ENCODE measurements around the gene FRRS1L.

The FRRS1L gene

GRCh38 chr9:109115931-109116526 lies 51.0 kb downstream of the FRRS1L start:
- no peak for FAIRE-seq
- no peak for DNase-seq (ENCODE audit: insufficient read length, low spot score)

DNA sequence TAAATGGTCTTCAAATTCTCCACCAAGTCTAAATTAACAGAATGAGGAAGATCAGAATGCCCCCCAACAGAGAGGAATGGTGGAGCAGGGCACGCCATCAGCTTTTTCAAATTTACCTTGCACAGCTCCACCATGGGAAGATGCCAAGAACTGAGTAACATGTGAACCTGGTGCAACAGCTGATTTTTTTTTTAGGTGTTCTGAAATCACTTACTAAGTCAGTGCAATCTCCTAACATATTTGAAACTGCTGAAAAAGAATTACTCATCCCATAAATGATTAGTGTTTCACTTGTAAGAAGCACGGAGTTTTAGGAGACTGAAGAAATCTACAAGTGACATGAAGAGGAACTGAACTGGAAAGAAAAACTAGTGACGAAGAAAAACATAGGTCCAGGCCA lies 52.4 kb downstream of the FRRS1L start:
- no peak for DNase-seq (ENCODE audit: insufficient read length, low spot score)
- no peak for FAIRE-seq
- TF ChIP-seq SPI1 (IDR thresholded peaks at IDR 0.05; ENCODE audit: low read depth, low read length), result no peak
- TF ChIP-seq POU2F2 (IDR thresholded peaks at IDR 0.05; ENCODE audit: low read depth, low read length), result no peak
- no peak for TF ChIP-seq TAF1 (IDR thresholded peaks at IDR 0.05; ENCODE audit: low read depth, low read length)
- no peak for TF ChIP-seq POLR2AphosphoS5 (IDR thresholded peaks at IDR 0.05; ENCODE audit: low read depth, low read length)
- TF ChIP-seq POLR2A (IDR thresholded peaks at IDR 0.05; ENCODE audit: low read depth, low read length), result no peak
- no peak for TF ChIP-seq PAX5 (IDR thresholded peaks at IDR 0.05; ENCODE audit: insufficient read depth, low read length, severe bottlenecking)

More at GRCh38 chr9:109115931-109116526, 51.0 kb downstream of the FRRS1L start:
- TF ChIP-seq POLR2AphosphoS5 (IDR thresholded peaks at IDR 0.05; ENCODE audit: low read depth, low read length) (no peak), PAX5 (IDR thresholded peaks at IDR 0.05; ENCODE audit: insufficient read depth, low read length, severe bottlenecking) (no peak), POLR2A (IDR thresholded peaks at IDR 0.05; ENCODE audit: low read depth, low read length) (no peak), POU2F2 (IDR thresholded peaks at IDR 0.05; ENCODE audit: low read depth, low read length) (no peak), TAF1 (IDR thresholded peaks at IDR 0.05; ENCODE audit: low read depth, low read length) (no peak), SPI1 (IDR thresholded peaks at IDR 0.05; ENCODE audit: low read depth, low read length) (no peak)

- no peak for DNase-seq (ENCODE audit: insufficient read length, low spot score)
Observed at GRCh38 chr9:109113892-109114609, 53.0 kb downstream of the FRRS1L start.

GRCh38 chr9:109113254-109113653 lies 53.8 kb downstream of the FRRS1L start:
- DNase-seq (ENCODE audit: insufficient read length, low spot score), result no peak
- TF ChIP-seq SPI1 (IDR thresholded peaks at IDR 0.05; ENCODE audit: low read depth, low read length), result no peak
- no peak for TF ChIP-seq TAF1 (IDR thresholded peaks at IDR 0.05; ENCODE audit: low read depth, low read length)
- TF ChIP-seq POLR2AphosphoS5 (IDR thresholded peaks at IDR 0.05; ENCODE audit: low read depth, low read length), result no peak
- no peak for TF ChIP-seq POLR2A (IDR thresholded peaks at IDR 0.05; ENCODE audit: low read depth, low read length)
- FAIRE-seq, result no peak

More at GRCh38 chr9:109113892-109114609, 53.0 kb downstream of the FRRS1L start:
- no peak for FAIRE-seq
- TF ChIP-seq POLR2AphosphoS5 (IDR thresholded peaks at IDR 0.05; ENCODE audit: low read depth, low read length) (no peak), SPI1 (IDR thresholded peaks at IDR 0.05; ENCODE audit: low read depth, low read length) (no peak), POLR2A (IDR thresholded peaks at IDR 0.05; ENCODE audit: low read depth, low read length) (no peak), POU2F2 (IDR thresholded peaks at IDR 0.05; ENCODE audit: low read depth, low read length) (no peak), PAX5 (IDR thresholded peaks at IDR 0.05; ENCODE audit: insufficient read depth, low read length, severe bottlenecking) (no peak), TAF1 (IDR thresholded peaks at IDR 0.05; ENCODE audit: low read depth, low read length) (no peak)

GRCh38 chr9:109110329-109111021 lies 56.6 kb downstream of the FRRS1L start:
- TF ChIP-seq POLR2A (IDR thresholded peaks at IDR 0.05; ENCODE audit: low read depth, low read length) (no peak), TAF1 (IDR thresholded peaks at IDR 0.05; ENCODE audit: low read depth, low read length) (no peak)
- peak; percentile 33 for FAIRE-seq
- no peak for DNase-seq (ENCODE audit: insufficient read length, low spot score)

- DNase-seq (ENCODE audit: insufficient read length, low spot score) (no peak), FAIRE-seq (no peak)
- TF ChIP-seq POU2F2 (IDR thresholded peaks at IDR 0.05; ENCODE audit: low read depth, low read length) (no peak), POLR2A (IDR thresholded peaks at IDR 0.05; ENCODE audit: low read depth, low read length) (no peak), POLR2AphosphoS5 (IDR thresholded peaks at IDR 0.05; ENCODE audit: low read depth, low read length) (no peak)
Observed at GRCh38 chr9:109109967-109110328, 57.1 kb downstream of the FRRS1L start.

DNA sequence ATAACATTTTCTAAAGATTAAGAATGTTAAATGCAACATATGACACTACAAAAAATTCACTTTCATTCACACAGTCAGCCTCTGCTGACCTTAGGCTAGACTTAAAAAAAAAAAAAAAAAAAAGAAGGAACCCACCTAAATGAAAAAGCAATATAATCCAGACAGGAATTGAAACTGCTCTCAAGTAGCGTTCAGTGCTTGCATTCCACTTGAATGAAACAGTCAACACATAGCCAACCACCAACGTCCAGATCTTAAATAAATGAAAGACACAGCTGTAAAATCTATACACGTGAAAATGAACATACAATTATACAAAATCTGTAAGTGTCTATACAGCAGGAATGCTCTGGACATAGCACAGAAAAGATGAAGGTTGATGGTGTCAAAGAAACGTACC lies 58.7 kb downstream of the FRRS1L start:
- TF ChIP-seq SPI1 (IDR thresholded peaks at IDR 0.05; ENCODE audit: low read depth, low read length) (peak; percentile 87), POLR2A (IDR thresholded peaks at IDR 0.05; ENCODE audit: low read depth, low read length) (no peak)
- DNase-seq (ENCODE audit: insufficient read length, low spot score) (no peak), FAIRE-seq (no peak)

DNA sequence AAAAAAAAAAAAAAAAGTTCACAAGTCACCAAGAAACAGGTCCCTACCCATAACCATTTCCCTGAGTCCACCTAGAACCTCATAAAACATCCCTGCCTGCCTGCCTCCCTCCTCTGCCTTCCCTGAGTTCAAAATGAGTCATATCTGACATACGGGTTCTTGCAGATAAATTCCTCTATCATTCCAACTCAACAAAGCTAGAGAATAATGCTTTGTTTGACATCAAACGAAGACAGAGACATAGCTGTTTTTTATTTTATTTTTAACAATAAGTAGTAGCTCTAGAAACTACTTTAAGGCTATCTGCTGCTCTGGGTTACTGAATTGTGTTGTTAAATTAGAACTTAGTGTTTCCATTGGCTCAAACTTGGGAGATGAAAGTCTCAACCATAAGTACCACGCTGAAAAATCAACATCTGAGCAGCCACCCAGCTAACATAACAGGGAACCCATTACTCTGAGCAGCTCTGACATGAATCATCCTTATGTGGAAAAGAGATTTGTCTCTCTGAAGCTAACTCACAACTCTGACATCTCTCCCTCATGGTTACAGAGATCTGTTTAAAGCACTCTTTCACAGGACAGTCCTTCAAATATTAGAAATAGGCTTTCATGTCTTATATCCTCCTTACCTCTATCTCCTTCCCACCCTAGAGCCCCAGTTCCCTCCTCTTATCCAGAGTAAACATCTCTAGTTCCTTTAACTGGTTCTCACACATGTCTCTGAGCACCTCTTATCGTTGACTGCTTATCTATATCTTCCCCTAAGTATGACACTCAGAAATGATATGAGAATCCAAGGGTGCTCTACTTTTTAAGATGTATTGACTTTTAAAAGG lies 59.4 kb downstream of the FRRS1L start:
- no peak for FAIRE-seq
- TF ChIP-seq PAX5 (IDR thresholded peaks at IDR 0.05; ENCODE audit: insufficient read depth, low read length, severe bottlenecking), result no peak
- TF ChIP-seq TAF1 (IDR thresholded peaks at IDR 0.05; ENCODE audit: low read depth, low read length), result no peak
- TF ChIP-seq SPI1 (IDR thresholded peaks at IDR 0.05; ENCODE audit: low read depth, low read length), result no peak
- no peak for TF ChIP-seq POLR2A (IDR thresholded peaks at IDR 0.05; ENCODE audit: low read depth, low read length)
- TF ChIP-seq POU2F2 (IDR thresholded peaks at IDR 0.05; ENCODE audit: low read depth, low read length), result no peak
- TF ChIP-seq POLR2AphosphoS5 (IDR thresholded peaks at IDR 0.05; ENCODE audit: low read depth, low read length), result no peak
- DNase-seq (ENCODE audit: insufficient read length, low spot score), result no peak

- TF ChIP-seq POU2F2 (IDR thresholded peaks at IDR 0.05; ENCODE audit: low read depth, low read length) (no peak), TAF1 (IDR thresholded peaks at IDR 0.05; ENCODE audit: low read depth, low read length) (no peak), PAX5 (IDR thresholded peaks at IDR 0.05; ENCODE audit: insufficient read depth, low read length, severe bottlenecking) (no peak), SPI1 (IDR thresholded peaks at IDR 0.05; ENCODE audit: low read depth, low read length) (peak; percentile 43; the same call in 1 of the 2 replicates), POLR2AphosphoS5 (IDR thresholded peaks at IDR 0.05; ENCODE audit: low read depth, low read length) (no peak), POLR2A (IDR thresholded peaks at IDR 0.05; ENCODE audit: low read depth, low read length) (no peak)
- no peak for FAIRE-seq
- no peak for DNase-seq (ENCODE audit: insufficient read length, low spot score)
Observed at GRCh38 chr9:109101810-109102209, 65.2 kb downstream of the FRRS1L start.

Measured in GM12891 (cell line).